ENCODE results near the gene RIPPLY3. TPM values are rescaled to one million over a fixed set of nuclear protein-coding genes. Genes with fewer than 3 reads are reported as not detected.
"Not testable (repeated sequence)": the region's sequence is repeated elsewhere in the genome, so short reads cannot be mapped to it uniquely, and the experiment has no call there.

RIPPLY3 gene
- total RNA-seq, 2 donors from 2014 or later, result 0.17 to 0.48 TPM

DNA sequence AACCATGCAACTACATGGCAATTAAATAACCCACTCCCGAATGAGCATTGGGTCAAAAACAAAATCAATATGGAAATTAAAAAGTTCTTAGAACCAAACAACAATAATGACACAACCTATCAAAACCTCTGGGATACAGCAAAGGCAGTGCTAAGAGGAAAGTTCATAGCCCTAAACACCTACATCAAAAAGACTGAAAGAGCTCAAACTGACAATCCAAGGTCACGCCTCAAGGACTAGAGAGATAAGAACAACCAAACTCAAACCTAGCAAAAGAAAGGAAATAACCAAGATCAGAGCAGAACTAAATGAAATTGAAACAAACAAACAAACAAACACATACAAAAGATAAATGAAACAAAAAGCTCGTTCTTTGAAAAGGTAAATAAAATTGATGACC, 43.2 kb downstream of the RIPPLY3 start:
- H3K9me3 Mint-ChIP-seq; H3K4me3 Mint-ChIP-seq; ATAC-seq (replicated peaks); H3K4me1 Mint-ChIP-seq; H3K27ac Mint-ChIP-seq; H3K36me3 Mint-ChIP-seq (ENCODE audit: low read depth): not testable (repeated sequence)
- peaks cover 20% of the 10 kb centered on the region for H3K27me3 Mint-ChIP-seq

- no peak for ATAC-seq (replicated peaks)
- Mint-ChIP-seq H3K27ac (no peak overlapping the region), H3K4me1 (no peaks in the 10 kb centered on the region), H3K9me3 (no peaks in the 10 kb centered on the region), H3K4me3 (no peak overlapping the region), H3K27me3 (no peaks in the 10 kb centered on the region), H3K36me3 (ENCODE audit: low read depth) (no peaks in the 10 kb centered on the region)
Observed at GRCh38 chr21:37055271-37055855, 48.9 kb downstream of the RIPPLY3 start.

DNA sequence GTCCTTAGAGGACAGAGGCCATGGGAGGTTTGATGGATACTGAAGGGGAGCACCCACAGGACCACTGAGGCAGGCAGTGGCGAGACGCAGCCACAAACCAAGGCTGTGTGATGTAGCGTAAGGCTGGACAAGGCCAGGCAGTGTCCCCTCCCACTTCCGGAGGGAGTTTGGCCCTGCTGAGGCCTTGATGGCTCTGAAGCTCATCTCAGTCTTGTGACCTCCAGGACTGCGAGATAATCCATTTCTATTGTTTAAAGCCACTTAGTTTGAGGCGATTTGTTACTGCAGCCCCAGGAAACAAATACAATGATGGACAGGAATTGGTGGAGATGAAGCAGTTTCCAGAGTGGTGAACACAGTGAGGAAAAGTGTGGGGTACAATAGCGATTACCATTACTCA, 51.1 kb downstream of the RIPPLY3 start:
- no peak overlapping the region for H3K4me3 Mint-ChIP-seq
- no peak overlapping the region for H3K27ac Mint-ChIP-seq
- H3K4me1 Mint-ChIP-seq, result no peaks in the 10 kb centered on the region
- no peaks in the 10 kb centered on the region for H3K36me3 Mint-ChIP-seq (ENCODE audit: low read depth)
- no peaks in the 10 kb centered on the region for H3K9me3 Mint-ChIP-seq
- no peak for ATAC-seq (replicated peaks)
- no peaks in the 10 kb centered on the region for H3K27me3 Mint-ChIP-seq

- no peak overlapping the region for H3K4me3 Mint-ChIP-seq
- H3K27me3 Mint-ChIP-seq, result no peaks in the 10 kb centered on the region
- H3K4me1 Mint-ChIP-seq, result no peaks in the 10 kb centered on the region
- no peaks in the 10 kb centered on the region for H3K36me3 Mint-ChIP-seq (ENCODE audit: low read depth)
- no peak overlapping the region for H3K27ac Mint-ChIP-seq
- H3K9me3 Mint-ChIP-seq, result no peaks in the 10 kb centered on the region
- ATAC-seq (replicated peaks), result no peak
Observed at GRCh38 chr21:37058261-37058660, 51.8 kb downstream of the RIPPLY3 start.

DNA sequence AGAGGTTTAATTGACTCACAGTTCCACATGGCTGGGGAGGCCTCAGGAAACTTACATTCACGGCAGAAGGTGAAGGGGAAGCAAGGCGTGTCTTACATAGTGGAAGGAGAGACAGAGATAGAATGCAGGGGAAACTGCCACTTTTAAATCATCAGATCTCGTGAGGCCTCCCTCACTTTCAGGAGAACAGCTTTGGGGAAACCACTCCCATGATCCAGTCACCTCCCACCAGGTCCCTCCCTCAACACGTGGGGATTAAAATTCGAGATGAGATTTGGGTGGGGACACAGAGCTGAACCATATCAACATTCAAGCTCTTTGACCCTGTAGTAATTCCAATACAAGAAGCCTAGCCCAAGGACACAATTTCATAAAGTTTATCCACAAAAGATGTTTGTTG, 52.7 kb downstream of the RIPPLY3 start:
- Mint-ChIP-seq H3K9me3 (no peaks in the 10 kb centered on the region), H3K4me3 (no peak overlapping the region), H3K4me1 (no peaks in the 10 kb centered on the region), H3K27ac (no peak overlapping the region), H3K27me3 (no peaks in the 10 kb centered on the region), H3K36me3 (ENCODE audit: low read depth) (no peaks in the 10 kb centered on the region)
- no peak for ATAC-seq (replicated peaks)

GRCh38 chr21:37060296-37060695, 53.8 kb downstream of the RIPPLY3 start:
- Mint-ChIP-seq H3K27me3 (no peaks in the 10 kb centered on the region), H3K9me3 (no peaks in the 10 kb centered on the region), H3K27ac (no peak overlapping the region), H3K4me3 (no peak overlapping the region), H3K4me1 (no peaks in the 10 kb centered on the region), H3K36me3 (ENCODE audit: low read depth) (no peaks in the 10 kb centered on the region)
- peak; percentile 95 for ATAC-seq (replicated peaks)

GRCh38 chr21:37061926-37062592, 55.6 kb downstream of the RIPPLY3 start:
- Mint-ChIP-seq H3K4me3 (no peak overlapping the region), H3K4me1 (no peaks in the 10 kb centered on the region), H3K9me3 (no peaks in the 10 kb centered on the region), H3K36me3 (ENCODE audit: low read depth) (no peaks in the 10 kb centered on the region), H3K27me3 (no peaks in the 10 kb centered on the region), H3K27ac (no peak overlapping the region)
- no peak for ATAC-seq (replicated peaks)

DNA sequence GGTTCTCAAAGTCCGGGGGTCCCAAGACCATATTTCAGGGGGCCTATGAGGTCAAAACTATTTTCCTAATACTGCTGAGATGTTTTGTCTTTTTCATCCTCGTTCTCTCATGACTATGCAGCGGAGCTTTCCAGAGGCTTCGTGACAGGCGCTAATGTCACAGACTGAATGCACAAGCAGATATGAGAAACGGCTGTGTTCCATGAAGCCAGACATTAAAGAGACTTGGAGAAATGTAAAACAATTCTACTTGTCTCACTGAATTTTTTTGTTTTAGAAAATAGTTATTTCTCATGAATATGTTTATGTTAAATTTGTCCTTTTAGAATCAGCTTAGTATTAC, 56.1 kb downstream of the RIPPLY3 start:
- Mint-ChIP-seq H3K27me3 (no peaks in the 10 kb centered on the region), H3K4me3 (no peak overlapping the region), H3K4me1 (no peaks in the 10 kb centered on the region), H3K9me3 (no peaks in the 10 kb centered on the region), H3K36me3 (ENCODE audit: low read depth) (no peaks in the 10 kb centered on the region), H3K27ac (no peak overlapping the region)
- no peak for ATAC-seq (replicated peaks)

DNA sequence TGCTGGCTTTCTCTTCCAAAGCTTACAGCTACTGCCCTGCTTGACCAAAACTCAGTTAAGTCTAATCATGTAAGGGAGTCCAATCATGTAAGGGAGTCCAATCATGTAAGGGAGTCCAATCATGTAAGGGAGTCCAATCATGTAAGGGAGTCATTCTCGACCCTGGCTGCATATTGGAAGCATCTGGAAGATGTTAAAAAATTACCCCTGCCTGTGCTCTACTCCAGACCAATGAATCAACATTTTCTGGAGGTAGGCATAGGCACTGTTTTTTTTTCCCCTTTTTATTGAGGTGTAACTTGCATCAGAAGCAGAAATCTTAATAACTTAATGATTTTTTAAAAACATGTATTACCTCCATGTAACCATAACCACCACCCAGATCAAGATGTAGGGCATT, 56.9 kb downstream of the RIPPLY3 start:
- Mint-ChIP-seq H3K27me3 (no peaks in the 10 kb centered on the region), H3K9me3 (no peaks in the 10 kb centered on the region), H3K4me1 (no peaks in the 10 kb centered on the region), H3K36me3 (ENCODE audit: low read depth) (peaks cover 8% of the 10 kb centered on the region), H3K27ac (no peak overlapping the region), H3K4me3 (no peak overlapping the region)
- no peak for ATAC-seq (replicated peaks)

- H3K4me3 Mint-ChIP-seq, result no peak overlapping the region
- ATAC-seq (replicated peaks), result no peak
- H3K36me3 Mint-ChIP-seq (ENCODE audit: low read depth), result peaks cover 17% of the 10 kb centered on the region
- no peaks in the 10 kb centered on the region for H3K27me3 Mint-ChIP-seq
- peak overlapping the region; percentile 3 for H3K27ac Mint-ChIP-seq
- H3K4me1 Mint-ChIP-seq, result no peaks in the 10 kb centered on the region
- H3K9me3 Mint-ChIP-seq, result no peaks in the 10 kb centered on the region
Observed at GRCh38 chr21:37064841-37065240, 58.3 kb downstream of the RIPPLY3 start.

GRCh38 chr21:37065561-37066177, 59.2 kb downstream of the RIPPLY3 start:
- Mint-ChIP-seq H3K9me3 (no peaks in the 10 kb centered on the region), H3K27ac (no peak overlapping the region), H3K36me3 (ENCODE audit: low read depth) (peaks cover 21% of the 10 kb centered on the region), H3K4me1 (no peaks in the 10 kb centered on the region), H3K4me3 (no peak overlapping the region), H3K27me3 (no peaks in the 10 kb centered on the region)
- no peak for ATAC-seq (replicated peaks)

Other genes with a start within 250 kb of the RIPPLY3 start
- gene HLCS, start 40.0 kb upstream of the RIPPLY3 start, total RNA-seq, result 10 to 100 TPM; 14.5 to 17.8 TPM
- 10 to 100 TPM; 16.5 to 16.6 TPM for gene PIGP, start 66.4 kb downstream of the RIPPLY3 start, total RNA-seq
- gene TTC3, start 66.6 kb downstream of the RIPPLY3 start, total RNA-seq, result 100 to 1,000 TPM in 1 of 2 donors, 10 to 100 TPM in 1; 69.2 to 105 TPM